Muscle layer of colon (tissue), 2 donors: Measurements from ENCODE around the gene SCYL2.

Source experiments
- H3K27ac ChIP-seq: one replicate; pipeline ENCODE4 v1.7.0; 2013; ENCODE audit warnings: low read depth, mild to moderate bottlenecking, low read length, moderate library complexity
- H3K27me3 ChIP-seq, 2 donors: one replicate each; pipeline ENCODE4 v1.7.0; 2013; ENCODE audit warnings: low read length in 2 of 2, mild to moderate bottlenecking in 2 of 2; ENCODE audit not compliant: insufficient read depth in 2 of 2, control insufficient read depth in 1 of 2
- H3K36me3 ChIP-seq: one replicate; pipeline ENCODE4 v1.7.0; 2013; ENCODE audit warnings: mild to moderate bottlenecking, low read length; ENCODE audit not compliant: insufficient read depth
- H3K4me1 ChIP-seq: one replicate; pipeline ENCODE4 v1.7.0; 2013; ENCODE audit warnings: mild to moderate bottlenecking, low read length; ENCODE audit not compliant: insufficient read depth
- H3K4me3 ChIP-seq, 2 donors: one replicate each; pipeline ENCODE4 v1.7.0; 2013; ENCODE audit warnings: low read length in 2 of 2, low read depth in 1 of 2, mild to moderate bottlenecking in 1 of 2, moderate library complexity in 1 of 2
- H3K9ac ChIP-seq: one replicate; pipeline ENCODE4 v1.7.0; 2013; ENCODE audit warnings: low read length
- H3K9me3 ChIP-seq: one replicate; pipeline ENCODE4 v1.7.0; 2013; ENCODE audit warnings: mild to moderate bottlenecking, low read length
- donor health status: abdominal sarcoma.
- donor health status: Adenocarcinoma of cecum.

The SCYL2 gene

GRCh38 chr12:100359822-100360221 lies 92.8 kb downstream of the SCYL2 start:
- H3K27me3 ChIP-seq = no peaks in the 10 kb centered on the region
- H3K27ac ChIP-seq = no peak overlapping the region
- no peaks in the 10 kb centered on the region for H3K36me3 ChIP-seq
- no peak overlapping the region for H3K4me3 ChIP-seq
- no peaks in the 10 kb centered on the region for H3K9me3 ChIP-seq
- H3K9ac ChIP-seq = no peak overlapping the region
- no peaks in the 10 kb centered on the region for H3K4me1 ChIP-seq

GRCh38 chr12:100360450-100360849 lies 93.5 kb downstream of the SCYL2 start:
- no peaks in the 10 kb centered on the region for H3K27me3 ChIP-seq
- no peak overlapping the region for H3K27ac ChIP-seq
- no peaks in the 10 kb centered on the region for H3K4me1 ChIP-seq
- no peaks in the 10 kb centered on the region for H3K9me3 ChIP-seq
- no peak overlapping the region for H3K9ac ChIP-seq
- H3K36me3 ChIP-seq = no peaks in the 10 kb centered on the region
- no peak overlapping the region for H3K4me3 ChIP-seq

- Histone ChIP-seq H3K36me3 (no peaks in the 10 kb centered on the region), H3K27ac (no peak overlapping the region), H3K4me1 (no peaks in the 10 kb centered on the region), H3K9ac (no peak overlapping the region), H3K27me3 (no peaks in the 10 kb centered on the region), H3K4me3 (no peak overlapping the region), H3K9me3 (no peaks in the 10 kb centered on the region)
These were observed 97.3 kb downstream of the SCYL2 start for GRCh38 chr12:100364324-100364723.

- Histone ChIP-seq H3K27me3 (no peaks in the 10 kb centered on the region), H3K27ac (no peak overlapping the region), H3K9me3 (no peaks in the 10 kb centered on the region), H3K4me1 (no peaks in the 10 kb centered on the region), H3K36me3 (no peaks in the 10 kb centered on the region), H3K4me3 (no peak overlapping the region), H3K9ac (no peak overlapping the region)
These were observed 98.4 kb downstream of the SCYL2 start for GRCh38 chr12:100365411-100365810.

GRCh38 chr12:100368066-100368465 lies 101.1 kb downstream of the SCYL2 start:
- H3K4me3 ChIP-seq = no peak overlapping the region
- H3K9ac ChIP-seq = no peak overlapping the region
- no peaks in the 10 kb centered on the region for H3K9me3 ChIP-seq
- H3K4me1 ChIP-seq = no peaks in the 10 kb centered on the region
- no peaks in the 10 kb centered on the region for H3K36me3 ChIP-seq
- no peak overlapping the region for H3K27ac ChIP-seq
- no peaks in the 10 kb centered on the region for H3K27me3 ChIP-seq

DNA sequence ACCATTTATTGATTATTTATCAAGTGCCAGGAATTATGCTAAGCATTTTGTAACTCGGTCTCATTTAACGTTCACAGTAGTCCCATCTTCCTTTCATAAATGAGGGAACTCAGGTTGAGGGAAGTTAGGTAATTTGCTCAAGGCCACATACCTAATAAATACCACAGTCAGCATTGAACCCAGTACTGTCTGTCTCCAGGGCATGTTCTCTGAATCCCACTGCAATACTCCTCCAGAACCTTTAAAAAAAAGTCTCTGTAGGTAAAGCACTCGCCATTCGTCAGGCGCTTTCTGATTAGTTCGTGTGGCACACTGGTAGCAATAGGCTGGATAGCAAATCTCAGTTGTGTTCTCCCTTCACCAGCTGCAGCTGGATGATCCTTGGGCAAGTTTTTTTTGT lies 104.2 kb downstream of the SCYL2 start:
- Histone ChIP-seq H3K9ac (no peak overlapping the region), H3K27me3 (no peaks in the 10 kb centered on the region), H3K4me1 (peaks cover 4% of the 10 kb centered on the region), H3K36me3 (no peaks in the 10 kb centered on the region), H3K9me3 (no peaks in the 10 kb centered on the region), H3K4me3 (no peak overlapping the region), H3K27ac (no peak overlapping the region)

DNA sequence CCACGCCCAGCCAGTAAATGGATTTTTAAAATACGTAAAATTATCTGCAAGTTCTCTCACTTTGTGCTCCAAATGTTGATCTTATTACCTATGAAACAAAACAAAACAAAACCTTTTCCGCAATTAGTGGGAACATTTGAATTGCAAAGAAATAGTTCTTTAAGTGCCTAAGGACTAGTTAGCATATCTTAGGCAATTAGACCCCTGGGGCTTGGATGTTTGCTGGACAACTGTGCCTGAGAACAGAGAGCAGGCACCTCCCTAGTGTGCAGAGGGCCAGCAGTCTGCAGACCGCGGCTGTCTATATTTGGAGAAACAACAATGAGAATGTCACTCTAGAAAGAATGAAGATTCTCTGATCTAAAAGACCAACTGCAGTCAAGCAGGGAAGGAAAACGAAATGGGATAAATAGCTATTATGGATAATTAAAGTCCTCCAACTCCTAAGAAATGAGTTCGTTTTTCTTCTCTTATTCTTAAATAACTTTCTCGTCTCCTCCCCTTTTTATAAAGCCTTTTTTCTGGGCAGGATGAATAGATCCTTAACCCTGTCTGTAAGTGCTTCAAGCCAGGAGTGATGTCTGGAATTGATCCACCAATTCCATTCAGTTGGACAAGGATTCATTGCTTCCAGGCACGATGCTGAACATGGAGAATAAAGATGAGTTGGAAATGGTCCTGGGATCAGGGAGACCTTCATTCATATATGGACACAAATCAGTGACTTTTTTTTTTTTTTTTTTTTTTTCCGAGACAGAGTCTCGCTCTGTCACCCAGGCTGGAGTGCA lies 106.1 kb downstream of the SCYL2 start:
- H3K9me3 ChIP-seq = no peaks in the 10 kb centered on the region
- H3K27me3 ChIP-seq = no peaks in the 10 kb centered on the region
- H3K9ac ChIP-seq = no peak overlapping the region
- peaks cover 4% of the 10 kb centered on the region for H3K4me1 ChIP-seq
- H3K4me3 ChIP-seq = no peak overlapping the region
- no peaks in the 10 kb centered on the region for H3K36me3 ChIP-seq
- H3K27ac ChIP-seq = no peak overlapping the region

GRCh38 chr12:100375038-100375735 lies 108.2 kb downstream of the SCYL2 start:
- peak overlapping the region in 1 of 2 donors; percentile 22 for H3K4me3 ChIP-seq
- no peaks in the 10 kb centered on the region for H3K36me3 ChIP-seq
- H3K4me1 ChIP-seq = peaks cover 4% of the 10 kb centered on the region
- no peak overlapping the region for H3K27ac ChIP-seq
- H3K27me3 ChIP-seq = no peaks in the 10 kb centered on the region
- H3K9ac ChIP-seq = no peak overlapping the region
- H3K9me3 ChIP-seq = no peaks in the 10 kb centered on the region

DNA sequence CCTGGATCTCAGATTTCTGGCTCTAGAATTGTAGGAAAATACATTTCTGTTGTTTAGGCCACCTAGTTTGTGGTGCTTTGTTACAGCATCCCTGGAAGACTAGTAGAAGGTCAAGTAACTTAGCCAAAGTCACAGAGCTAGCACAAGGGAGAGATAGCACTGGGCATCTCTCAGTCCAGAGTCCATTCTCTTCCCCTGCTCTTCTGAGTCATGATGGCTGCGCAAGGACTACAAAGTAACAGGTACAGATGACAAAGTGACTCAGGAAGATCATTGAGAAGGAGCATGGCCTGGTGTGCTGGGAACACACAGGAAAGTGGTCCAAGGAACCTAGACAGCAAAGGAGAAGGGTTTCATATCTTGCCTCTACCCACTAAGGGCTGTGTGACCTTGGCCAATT lies 109.2 kb downstream of the SCYL2 start:
- no peaks in the 10 kb centered on the region for H3K27me3 ChIP-seq
- no peaks in the 10 kb centered on the region for H3K9me3 ChIP-seq
- no peak overlapping the region for H3K27ac ChIP-seq
- H3K4me1 ChIP-seq = peaks cover 4% of the 10 kb centered on the region
- H3K9ac ChIP-seq = no peak overlapping the region
- H3K36me3 ChIP-seq = no peaks in the 10 kb centered on the region
- H3K4me3 ChIP-seq = no peak overlapping the region

- Histone ChIP-seq H3K9me3 (no peaks in the 10 kb centered on the region), H3K4me3 (no peak overlapping the region), H3K36me3 (no peaks in the 10 kb centered on the region), H3K27me3 (no peaks in the 10 kb centered on the region), H3K9ac (no peak overlapping the region), H3K4me1 (no peaks in the 10 kb centered on the region), H3K27ac (no peak overlapping the region)
These were observed 114.4 kb downstream of the SCYL2 start for GRCh38 chr12:100381379-100381778.

GRCh38 chr12:100382338-100382737 lies 115.4 kb downstream of the SCYL2 start:
- no peaks in the 10 kb centered on the region for H3K36me3 ChIP-seq
- H3K27ac ChIP-seq = no peak overlapping the region
- H3K9ac ChIP-seq = no peak overlapping the region
- no peaks in the 10 kb centered on the region for H3K27me3 ChIP-seq
- H3K9me3 ChIP-seq = no peaks in the 10 kb centered on the region
- H3K4me1 ChIP-seq = no peaks in the 10 kb centered on the region
- H3K4me3 ChIP-seq = no peak overlapping the region
